Measurements from ENCODE around the gene STK17B.

The STK17B gene

GRCh38 chr2:196171248-196171871, at the start of gene STK17B:
Gene STK17B, minus strand, starts transcription at chr2:196171578. Its CDS starts 8,195 bp downstream, at chr2:196163383.
- peaks cover 68% of the 10 kb centered on the region for H3K4me1 ChIP-seq (ENCODE audit: insufficient read depth, low read length)
- ATAC-seq (ENCODE audit: insufficient read depth, low read depth) (peak; percentile 57), DNase-seq (peak; percentile 97)
- peak within 1 kb of the TSS; percentile 84 for H3K4me2 ChIP-seq (ENCODE audit: insufficient read depth, low read length)
- peaks cover 89% of the 10 kb centered on the region for H3K79me2 ChIP-seq (ENCODE audit: insufficient read depth, low read length)
- H3K27me3 ChIP-seq (ENCODE audit: insufficient read depth, low read length, poor library complexity): no peaks in the 10 kb centered on the region
- H3K4me3 ChIP-seq (ENCODE audit: low read depth in 1 of 2, low read length in 2 of 2): peak within 1 kb of the TSS; percentile 67 to 81
- peaks cover 44% of the 10 kb centered on the region for H4K20me1 ChIP-seq (ENCODE audit: insufficient read depth, low read length)
- H3K36me3 ChIP-seq (ENCODE audit: insufficient read depth, low read length): peaks cover 34% of the 10 kb centered on the region
- peak within 1 kb of the TSS; percentile 91 for H3K27ac ChIP-seq (ENCODE audit: low read length)
- H2AFZ ChIP-seq (ENCODE audit: low read depth, low read length): peak within 1 kb of the TSS; percentile 54
- TF ChIP-seq EZH2 (IDR thresholded peaks at IDR 0.05; ENCODE audit: borderline replicate concordance, low read depth, low read length, severe bottlenecking) (no peak), CTCF (IDR thresholded peaks at IDR 0.05; ENCODE audit: borderline replicate concordance, extremely low read depth, low read length, poor library complexity, severe bottlenecking) (no peak)
- H3K9ac ChIP-seq (ENCODE audit: low read depth, low read length): peak within 1 kb of the TSS; percentile 94
- H3K9me3 ChIP-seq (ENCODE audit: insufficient read depth, low read length, severe bottlenecking): no peaks in the 10 kb centered on the region

GRCh38 chr2:196220671-196221070, 49.3 kb upstream of the STK17B start:
- no peak overlapping the region for H3K4me3 ChIP-seq (ENCODE audit: low read depth in 1 of 2, low read length in 2 of 2)
- H3K4me2 ChIP-seq (ENCODE audit: insufficient read depth, low read length): no peak overlapping the region
- H3K9me3 ChIP-seq (ENCODE audit: insufficient read depth, low read length, severe bottlenecking): peaks cover 4% of the 10 kb centered on the region
- H3K9ac ChIP-seq (ENCODE audit: low read depth, low read length): no peak overlapping the region
- no peak overlapping the region for H3K27ac ChIP-seq (ENCODE audit: low read length)
- H3K4me1 ChIP-seq (ENCODE audit: insufficient read depth, low read length): peaks cover 19% of the 10 kb centered on the region
- no peaks in the 10 kb centered on the region for H4K20me1 ChIP-seq (ENCODE audit: insufficient read depth, low read length)
- TF ChIP-seq CTCF (IDR thresholded peaks at IDR 0.05; ENCODE audit: borderline replicate concordance, extremely low read depth, low read length, poor library complexity, severe bottlenecking) (no peak), EZH2 (IDR thresholded peaks at IDR 0.05; ENCODE audit: borderline replicate concordance, low read depth, low read length, severe bottlenecking) (no peak)
- H2AFZ ChIP-seq (ENCODE audit: low read depth, low read length): no peak overlapping the region
- no peaks in the 10 kb centered on the region for H3K79me2 ChIP-seq (ENCODE audit: insufficient read depth, low read length)
- ATAC-seq (ENCODE audit: insufficient read depth, low read depth) (no peak), DNase-seq (no peak)
- no peaks in the 10 kb centered on the region for H3K36me3 ChIP-seq (ENCODE audit: insufficient read depth, low read length)
- no peaks in the 10 kb centered on the region for H3K27me3 ChIP-seq (ENCODE audit: insufficient read depth, low read length, poor library complexity)

- H3K27me3 ChIP-seq (ENCODE audit: insufficient read depth, low read length, poor library complexity): no peaks in the 10 kb centered on the region
- DNase-seq (no peak), ATAC-seq (ENCODE audit: insufficient read depth, low read depth) (no peak)
- no peaks in the 10 kb centered on the region for H3K36me3 ChIP-seq (ENCODE audit: insufficient read depth, low read length)
- no peak overlapping the region for H3K9ac ChIP-seq (ENCODE audit: low read depth, low read length)
- H3K4me3 ChIP-seq (ENCODE audit: low read depth in 1 of 2, low read length in 2 of 2): no peak overlapping the region
- peaks cover 4% of the 10 kb centered on the region for H3K9me3 ChIP-seq (ENCODE audit: insufficient read depth, low read length, severe bottlenecking)
- no peaks in the 10 kb centered on the region for H3K79me2 ChIP-seq (ENCODE audit: insufficient read depth, low read length)
- H3K4me1 ChIP-seq (ENCODE audit: insufficient read depth, low read length): peaks cover 11% of the 10 kb centered on the region
- no peak overlapping the region for H3K27ac ChIP-seq (ENCODE audit: low read length)
- H4K20me1 ChIP-seq (ENCODE audit: insufficient read depth, low read length): no peaks in the 10 kb centered on the region
- H2AFZ ChIP-seq (ENCODE audit: low read depth, low read length): no peak overlapping the region
- no peak overlapping the region for H3K4me2 ChIP-seq (ENCODE audit: insufficient read depth, low read length)
- TF ChIP-seq CTCF (IDR thresholded peaks at IDR 0.05; ENCODE audit: borderline replicate concordance, extremely low read depth, low read length, poor library complexity, severe bottlenecking) (no peak), EZH2 (IDR thresholded peaks at IDR 0.05; ENCODE audit: borderline replicate concordance, low read depth, low read length, severe bottlenecking) (no peak)
These were observed 48.3 kb upstream of the STK17B start for GRCh38 chr2:196219671-196220070.
